GM13977 (cell line): ENCODE data around the gene TOMM20.

Experiments used
- DNase-seq: peaks from one replicate; pipeline ENCODE4 v3.0.0; 2012; ENCODE audit warnings: low spot score
- CTCF ChIP-seq: IDR thresholded peaks from 2 replicates; pipeline ENCODE4 v1.5.1; 2012; ENCODE audit warnings: mild to moderate bottlenecking, control low read depth; ENCODE audit not compliant: insufficient read depth; ENCODE audit errors: extremely low read depth, missing control alignments
- in situ Hi-C: fragments of 300-500 bp; cut with MboI; formaldehyde crosslinking; loops from one replicate; pipeline ENCODE4 v1.12.0; 2022; ENCODE audit warnings: low sequenced_read_pairs, low pct_unique_long_range_greater_than_20kb, mixed read lengths, inconsistent platforms; ENCODE audit not compliant: unreplicated experiment

Gene TOMM20

GRCh38 chr1:235127732-235128455, 743 bp downstream of the TOMM20 start:
- no peak for TF ChIP-seq CTCF
- no peak for DNase-seq
- in situ Hi-C loops = no loop called here

DNA sequence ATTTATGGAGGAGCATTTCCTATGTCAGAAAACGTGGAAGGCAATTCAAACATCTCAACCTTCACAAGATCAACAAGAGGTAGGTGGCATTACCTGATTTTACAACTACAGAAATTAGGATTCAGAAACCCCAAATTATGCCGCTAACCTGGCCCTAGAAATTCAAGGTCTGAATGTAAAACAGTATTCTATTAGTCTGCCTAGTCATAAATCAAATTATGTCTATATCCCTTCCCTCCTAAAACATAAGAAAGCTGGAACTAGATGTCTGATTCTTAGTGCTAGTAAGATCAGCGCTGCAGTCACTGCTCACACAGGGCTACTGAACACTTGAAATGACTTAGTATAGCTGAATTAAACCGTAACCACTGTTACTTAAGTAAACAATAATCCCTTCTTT, 1.4 kb downstream of the TOMM20 start:
- TF ChIP-seq CTCF = no peak
- DNase-seq = no peak
- in situ Hi-C loops = no loop called here

- in situ Hi-C loops = no loop called here
- no peak for TF ChIP-seq CTCF
- no peak for DNase-seq
Observed at GRCh38 chr1:235124665-235125064, 4.0 kb downstream of the TOMM20 start.

DNA sequence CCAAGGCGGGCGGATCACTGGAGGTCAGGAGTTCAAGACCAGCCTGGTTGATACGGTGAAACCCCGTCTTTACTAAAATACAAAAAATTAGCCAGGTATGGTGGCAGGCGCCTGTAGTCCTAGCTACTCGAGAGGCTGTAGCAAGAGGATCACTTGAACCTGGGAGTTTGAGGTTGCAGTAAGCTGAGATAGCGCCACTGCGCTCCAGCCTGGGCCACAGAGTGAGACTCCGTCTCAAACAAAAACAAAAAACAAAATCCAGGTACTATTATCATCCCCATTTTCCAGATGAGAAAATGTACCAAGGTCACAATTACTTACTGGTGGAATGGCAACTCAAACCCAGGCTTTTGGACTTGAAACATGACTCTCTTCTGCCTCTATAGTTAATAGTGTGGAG, 4.5 kb downstream of the TOMM20 start:
- in situ Hi-C loops = no loop called here
- TF ChIP-seq CTCF = no peak
- DNase-seq = no peak

DNA sequence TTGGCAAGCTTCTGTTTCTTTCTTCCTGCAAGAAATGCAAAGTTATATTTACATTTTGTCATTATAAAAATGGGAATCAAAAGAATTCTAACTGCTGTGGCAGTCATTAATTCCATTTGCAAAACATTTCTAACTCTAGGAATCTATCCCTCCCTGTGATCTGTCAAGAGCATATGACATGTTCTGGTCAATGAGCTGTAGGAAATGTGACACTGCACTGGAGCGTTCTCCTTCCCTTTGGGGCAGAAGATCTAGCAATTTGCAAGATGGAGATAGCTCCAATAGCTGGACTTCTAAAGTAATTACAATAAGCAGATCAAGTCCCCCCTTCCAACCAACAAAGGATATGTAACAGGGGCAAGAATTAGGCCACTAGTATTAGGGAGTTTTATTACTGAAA, 6.3 kb downstream of the TOMM20 start:
- DNase-seq = no peak
- TF ChIP-seq CTCF = no peak
- in situ Hi-C loops = no loop called here

DNA sequence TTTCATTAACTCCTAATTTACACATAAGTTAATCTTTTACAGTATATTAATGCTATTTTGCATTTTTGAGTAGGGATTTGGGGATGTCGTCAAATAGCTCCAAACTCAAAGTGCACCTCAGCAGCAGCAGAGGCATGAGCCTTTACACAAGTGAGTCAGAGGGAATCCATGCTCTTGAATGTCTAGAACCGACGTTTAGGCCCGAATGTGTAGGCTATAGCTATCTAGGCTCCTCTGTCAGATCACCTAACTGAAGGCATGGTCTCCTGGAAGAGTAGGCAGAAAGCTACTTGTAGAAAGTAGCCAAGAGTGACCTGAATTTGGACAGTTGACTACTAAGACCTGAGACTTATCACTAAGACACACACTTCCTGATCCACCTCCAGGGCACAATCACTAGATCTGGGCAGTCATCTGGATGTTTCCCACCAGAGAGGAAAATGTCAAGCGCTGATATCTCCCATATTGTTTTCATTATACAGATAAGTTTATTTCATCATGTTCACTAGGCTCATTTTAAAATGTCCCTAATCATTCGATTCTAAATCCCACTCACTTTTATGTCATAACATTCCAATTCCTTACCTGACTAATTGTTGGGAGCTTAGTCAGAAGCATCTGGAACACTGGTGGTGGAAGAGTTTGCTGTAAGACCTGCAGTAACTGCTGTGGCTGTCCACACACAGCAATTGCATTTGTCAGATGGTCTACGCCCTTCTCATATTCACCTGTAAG, 15.3 kb downstream of the TOMM20 start:
- no peak for TF ChIP-seq CTCF
- no peak for DNase-seq
- in situ Hi-C loops = no loop called here
